HT-29 (cell line): ENCODE data around the gene HEXIM2. TPM values are rescaled to one million over a fixed set of nuclear protein-coding genes. Genes with fewer than 3 reads are reported as not detected.

ENCODE experiments used
- small RNA-seq: library from RNA; depleted of rRNA; stranded (forward); fragments of <200 nt; gene quantifications from one replicate; pipeline ENCODE3, GENCODE V24; 2014
- total RNA-seq: library from RNA; depleted of rRNA; stranded (reverse); fragments of >200 nt; shearing (Covaris generic); gene quantifications from 2 replicates; pipeline ENCODE4 v1.2.3, GENCODE V29; 2014; rRNA removed

The HEXIM2 gene
- total RNA-seq, 1 experiment from 2014 or later: 9.5 TPM

Small RNA genes lying within 50 kb of the gene (small RNA-seq; reads per million reads assigned to genes)
- not detected for gene MIR6784

Other genes starting within 250 kb of the HEXIM2 start
- 0.29 and 0.46 TPM in 2 replicates for gene GFAP, start 246.4 kb upstream of the HEXIM2 start, total RNA-seq
- 12.2 and 14.8 TPM in 2 replicates for gene KIF18B, start 214.1 kb upstream of the HEXIM2 start, total RNA-seq
- 0.05 TPM in 1 of 2 replicates, not detected in the other for gene C1QL1, start 193.6 kb upstream of the HEXIM2 start, total RNA-seq
- gene DCAKD, start 110.2 kb upstream of the HEXIM2 start, total RNA-seq: 44.9 and 49.8 TPM in 2 replicates
- gene NMT1, start 100.6 kb upstream of the HEXIM2 start, total RNA-seq: 59.2 and 77.1 TPM in 2 replicates
- 130 and 142 TPM in 2 replicates for gene PLCD3, start 29.4 kb upstream of the HEXIM2 start, total RNA-seq
- gene ACBD4, start 26.2 kb upstream of the HEXIM2 start, total RNA-seq: 12.0 and 12.3 TPM in 2 replicates
- gene HEXIM1, start 13.4 kb upstream of the HEXIM2 start, total RNA-seq: 9.4 and 9.6 TPM in 2 replicates
- 0.03 TPM in 1 of 2 replicates, not detected in the other for gene FMNL1, start 60.0 kb downstream of the HEXIM2 start, total RNA-seq
- not detected in 2 replicates for gene SPATA32, start 100.2 kb downstream of the HEXIM2 start, total RNA-seq
- gene MAP3K14, start 155.1 kb downstream of the HEXIM2 start, total RNA-seq: 5.9 and 6.2 TPM in 2 replicates